ENCODE results near the gene FNBP1L.
"Not testable (repeated sequence)": the region's sequence is repeated elsewhere in the genome, so short reads cannot be mapped to it uniquely, and the experiment has no call there.

The FNBP1L gene

GRCh38 chr1:93443454-93443853 lies 4.5 kb upstream of the FNBP1L start:
- DNase-seq (ENCODE audit: low spot score): no peak

GRCh38 chr1:93446837-93447451 lies 974 bp upstream of the FNBP1L start:
- no peak for DNase-seq (ENCODE audit: low spot score)

GRCh38 chr1:93448292-93448982 lies 519 bp downstream of the FNBP1L start:
- DNase-seq (ENCODE audit: low spot score): peak; percentile 82

GRCh38 chr1:93448983-93449804 lies 1.3 kb downstream of the FNBP1L start:
- DNase-seq (ENCODE audit: low spot score): peak; percentile 64

GRCh38 chr1:93450321-93450720 lies 2.4 kb downstream of the FNBP1L start:
- DNase-seq (ENCODE audit: low spot score): no peak

- DNase-seq (ENCODE audit: low spot score): no peak
These were observed 6.0 kb downstream of the FNBP1L start for GRCh38 chr1:93453911-93454310.

- DNase-seq (ENCODE audit: low spot score): no peak
These were observed 11.2 kb downstream of the FNBP1L start for GRCh38 chr1:93459126-93459525.

- DNase-seq (ENCODE audit: low spot score): no peak
These were observed 13.3 kb downstream of the FNBP1L start for GRCh38 chr1:93461236-93461635.

GRCh38 chr1:93463960-93464359 lies 16.0 kb downstream of the FNBP1L start:
- DNase-seq (ENCODE audit: low spot score): no peak

GRCh38 chr1:93465371-93466082 lies 17.6 kb downstream of the FNBP1L start:
- not testable (repeated sequence) for DNase-seq (ENCODE audit: low spot score)

GRCh38 chr1:93467606-93468005 lies 19.7 kb downstream of the FNBP1L start:
- no peak for DNase-seq (ENCODE audit: low spot score)

- DNase-seq (ENCODE audit: low spot score): no peak
These were observed 20.7 kb downstream of the FNBP1L start for GRCh38 chr1:93468662-93469061.

- not testable (repeated sequence) for DNase-seq (ENCODE audit: low spot score)
These were observed 21.3 kb downstream of the FNBP1L start for GRCh38 chr1:93469223-93469622.

GRCh38 chr1:93471284-93471683 lies 23.4 kb downstream of the FNBP1L start:
- no peak for DNase-seq (ENCODE audit: low spot score)

GRCh38 chr1:93471911-93472310 lies 24.0 kb downstream of the FNBP1L start:
- no peak for DNase-seq (ENCODE audit: low spot score)

- no peak for DNase-seq (ENCODE audit: low spot score)
These were observed 26.4 kb downstream of the FNBP1L start for GRCh38 chr1:93474321-93474720.

- no peak for DNase-seq (ENCODE audit: low spot score)
These were observed 27.8 kb downstream of the FNBP1L start for GRCh38 chr1:93475681-93476080.

- DNase-seq (ENCODE audit: low spot score): not testable (repeated sequence)
These were observed 31.3 kb downstream of the FNBP1L start for GRCh38 chr1:93479133-93479745.

- DNase-seq (ENCODE audit: low spot score): not testable (repeated sequence)
These were observed 34.0 kb downstream of the FNBP1L start for GRCh38 chr1:93481899-93482298.

- no peak for DNase-seq (ENCODE audit: low spot score)
These were observed 35.3 kb downstream of the FNBP1L start for GRCh38 chr1:93483200-93483599.

GRCh38 chr1:93483606-93484005 lies 35.7 kb downstream of the FNBP1L start:
- no peak for DNase-seq (ENCODE audit: low spot score)

- DNase-seq (ENCODE audit: low spot score): no peak
These were observed 40.3 kb downstream of the FNBP1L start for GRCh38 chr1:93488207-93488606.
